ENCODE results near the gene FAM163B.

FAM163B gene

GRCh38 chr9:133615186-133615585 lies 6.0 kb upstream of the FAM163B start:
- no peak for DNase-seq

- no peak for DNase-seq
These were observed 5.5 kb upstream of the FAM163B start for GRCh38 chr9:133614678-133615077.

DNA sequence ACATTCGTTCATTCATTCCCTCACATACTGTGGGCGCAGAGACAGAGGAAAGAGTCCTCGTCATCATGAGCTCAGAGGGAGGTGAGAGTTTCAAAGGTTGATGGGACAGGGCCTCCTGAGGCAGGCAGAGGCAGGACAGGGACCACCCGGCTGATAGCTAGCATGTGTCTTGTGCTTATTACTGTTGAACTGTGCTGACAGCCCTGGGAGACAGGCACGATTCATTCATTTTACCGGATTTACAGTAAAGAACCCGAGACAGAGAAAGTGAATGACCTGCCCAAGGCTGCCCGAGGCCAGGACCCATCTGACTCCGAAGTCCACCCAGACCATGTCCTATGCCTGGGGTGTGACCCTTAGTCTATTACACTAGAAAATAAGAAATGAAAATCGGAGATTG lies 4.9 kb upstream of the FAM163B start:
- DNase-seq = no peak

- no peak for DNase-seq
These were observed 4.2 kb upstream of the FAM163B start for GRCh38 chr9:133613432-133613831.

DNA sequence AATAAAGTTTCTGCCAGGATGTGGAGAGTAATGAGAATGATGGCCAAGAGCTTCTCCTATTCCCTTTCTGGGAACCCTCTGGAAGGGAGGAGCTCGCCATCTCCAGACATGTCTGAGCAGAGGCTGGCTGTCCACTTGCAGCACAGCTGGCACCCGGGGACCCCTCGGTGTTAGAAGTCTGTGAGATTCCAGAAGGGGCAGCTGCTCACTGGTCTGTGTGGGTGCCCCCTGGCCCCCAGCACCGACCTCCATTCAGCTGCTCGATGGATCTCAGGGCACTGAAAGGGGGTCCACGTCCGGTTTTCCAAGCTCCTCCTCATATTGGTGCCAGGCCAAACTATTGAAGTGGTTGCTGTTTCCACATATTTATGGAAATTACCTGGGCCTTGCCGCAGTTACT lies 3.6 kb upstream of the FAM163B start:
- DNase-seq = no peak

GRCh38 chr9:133612051-133612450 lies 2.9 kb upstream of the FAM163B start:
- DNase-seq = no peak

- DNase-seq = peak; percentile 5
These were observed 1.7 kb upstream of the FAM163B start for GRCh38 chr9:133610845-133611244.

DNA sequence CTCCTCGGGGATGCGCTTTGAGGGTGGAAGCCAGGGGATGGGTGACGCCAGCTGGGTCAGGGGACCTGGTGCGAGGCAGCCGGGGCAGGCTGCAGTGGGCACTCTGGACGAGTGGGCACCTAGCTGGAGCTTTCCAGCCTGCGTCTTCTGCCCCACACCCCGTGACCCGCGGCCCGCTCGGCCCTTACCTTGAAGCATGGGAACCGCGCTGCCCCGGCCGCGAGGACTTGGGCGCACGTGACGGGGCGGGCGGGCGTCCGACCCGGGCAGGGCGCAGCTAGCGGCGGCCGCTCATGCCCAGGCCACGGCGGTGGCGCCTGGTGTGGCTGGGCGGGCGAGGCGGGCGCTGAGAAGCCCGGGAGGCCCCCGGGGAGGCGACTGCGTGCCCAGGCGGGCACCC lies 300 bp downstream of the FAM163B start:
- no peak for DNase-seq

DNA sequence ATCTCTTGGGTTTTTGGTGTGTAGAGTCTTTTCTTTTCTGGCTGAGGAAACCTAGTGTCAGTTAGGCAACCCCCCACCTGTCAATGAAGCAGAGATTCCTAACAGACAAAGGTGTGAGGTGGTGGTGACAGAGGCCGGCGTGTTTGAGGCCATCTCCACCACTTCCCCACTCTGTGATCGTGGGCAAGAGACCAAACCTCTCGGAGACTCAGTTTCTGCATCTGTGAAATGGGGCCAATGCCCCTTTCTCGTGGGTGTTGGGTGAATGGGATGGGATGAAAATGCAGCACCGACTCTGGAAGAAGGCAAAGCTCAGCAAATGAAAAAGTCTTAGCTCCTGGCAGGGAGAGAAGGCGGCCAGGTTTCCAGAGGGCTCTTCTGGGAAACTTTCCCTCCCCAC lies 807 bp downstream of the FAM163B start:
- DNase-seq = no peak

- DNase-seq = no peak
These were observed 1.2 kb downstream of the FAM163B start for GRCh38 chr9:133607976-133608375.

- DNase-seq = no peak
These were observed 1.8 kb downstream of the FAM163B start for GRCh38 chr9:133607381-133607780.

DNA sequence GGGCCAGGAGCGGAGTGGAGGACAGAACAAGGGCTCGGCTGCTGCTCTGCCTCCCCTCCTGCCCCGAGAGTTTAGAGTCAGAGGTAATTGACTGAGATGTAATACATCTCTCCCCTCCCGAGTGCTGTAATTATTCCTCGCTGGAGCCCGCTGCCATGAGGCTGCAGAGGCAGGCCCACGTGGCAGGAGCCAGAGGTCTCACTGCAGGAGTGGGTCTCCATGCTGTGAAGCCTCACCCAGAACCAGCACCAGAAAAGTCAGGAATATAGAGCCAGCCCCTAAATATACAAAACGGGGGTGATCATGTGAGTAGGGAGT lies 2.5 kb downstream of the FAM163B start:
- DNase-seq = no peak

GRCh38 chr9:133605856-133606707 lies 3.1 kb downstream of the FAM163B start:
- DNase-seq = no peak

DNA sequence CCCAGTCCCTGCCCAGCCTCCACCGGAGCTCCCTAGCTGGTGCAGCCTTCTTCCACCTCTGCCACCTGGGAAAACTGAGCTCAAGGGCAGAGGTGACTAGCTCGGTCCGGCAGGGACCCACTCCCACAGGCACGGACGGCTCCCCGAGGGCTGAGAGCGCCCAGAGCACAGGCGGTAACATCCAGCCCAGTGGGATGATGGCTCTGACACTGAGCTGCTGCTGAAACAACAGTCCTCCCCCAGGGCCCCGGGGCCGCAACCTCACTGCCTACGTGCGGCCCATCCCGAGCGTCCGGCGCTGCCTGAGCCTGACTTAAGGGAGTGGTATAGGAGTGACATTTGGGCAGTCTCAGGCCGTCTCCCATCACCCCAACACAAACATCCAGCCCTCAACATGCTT lies 3.7 kb downstream of the FAM163B start:
- DNase-seq = no peak

DNA sequence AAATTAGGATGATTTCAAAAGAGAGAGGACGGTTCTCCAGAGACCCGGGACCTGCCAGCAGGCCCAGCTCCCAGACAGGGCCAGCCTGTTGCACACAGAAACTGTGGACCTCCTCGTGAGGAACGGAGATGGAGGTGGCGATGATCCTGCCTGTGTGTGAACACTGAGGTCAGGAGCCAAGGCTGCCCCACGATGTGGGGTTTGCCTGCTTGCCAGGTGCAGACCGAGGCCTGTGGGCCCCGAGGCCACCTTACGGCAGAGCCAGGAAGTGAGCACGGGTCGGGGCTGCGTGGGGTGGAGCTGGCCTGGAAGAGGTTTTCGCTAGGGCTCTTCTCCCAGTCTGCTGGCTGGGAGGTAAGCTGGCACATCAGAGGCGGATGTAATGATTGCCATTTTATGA lies 4.3 kb downstream of the FAM163B start:
- no peak for DNase-seq

DNA sequence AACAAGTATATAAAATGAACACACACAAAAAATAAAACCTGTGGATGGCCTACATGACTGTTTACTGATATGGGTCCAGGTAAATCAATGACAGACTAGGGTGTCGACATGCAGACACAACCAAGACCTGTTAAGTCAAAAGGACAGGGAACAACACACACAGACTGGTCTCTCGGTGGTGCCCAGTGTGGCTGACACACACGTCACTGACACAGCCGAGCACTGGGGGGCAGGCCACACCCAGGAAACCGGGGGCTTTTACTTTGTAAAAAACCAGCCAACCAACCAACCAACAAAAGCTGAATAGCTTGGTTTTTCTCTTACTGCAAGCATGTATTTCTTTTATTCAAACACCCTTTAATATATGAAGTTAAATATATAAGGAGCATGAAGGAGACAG lies 5.0 kb downstream of the FAM163B start:
- DNase-seq = no peak

GRCh38 chr9:133603135-133603927 lies 5.9 kb downstream of the FAM163B start:
- no peak for DNase-seq

DNA sequence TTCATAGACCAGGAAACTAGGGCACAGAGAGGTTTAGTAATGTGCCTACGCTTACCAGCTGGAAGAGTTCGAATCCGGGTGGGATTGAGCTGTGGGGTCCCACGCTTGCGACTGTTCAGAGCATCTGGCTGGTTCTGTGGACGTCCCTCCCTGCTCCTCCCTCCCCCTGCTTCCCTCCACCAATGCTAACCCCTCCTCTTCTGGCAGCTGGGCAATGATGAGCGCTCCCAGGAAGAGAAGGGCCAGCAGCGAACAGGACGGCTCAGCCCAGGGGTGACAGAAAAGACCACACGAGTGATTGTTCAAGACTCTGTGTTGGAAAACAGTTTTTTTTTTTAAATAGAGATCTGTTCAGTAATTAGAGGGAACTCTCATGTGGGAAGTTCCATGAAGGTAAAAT lies 6.9 kb downstream of the FAM163B start:
- no peak for DNase-seq

- DNase-seq = no peak
These were observed 7.4 kb downstream of the FAM163B start for GRCh38 chr9:133601746-133602145.

DNA sequence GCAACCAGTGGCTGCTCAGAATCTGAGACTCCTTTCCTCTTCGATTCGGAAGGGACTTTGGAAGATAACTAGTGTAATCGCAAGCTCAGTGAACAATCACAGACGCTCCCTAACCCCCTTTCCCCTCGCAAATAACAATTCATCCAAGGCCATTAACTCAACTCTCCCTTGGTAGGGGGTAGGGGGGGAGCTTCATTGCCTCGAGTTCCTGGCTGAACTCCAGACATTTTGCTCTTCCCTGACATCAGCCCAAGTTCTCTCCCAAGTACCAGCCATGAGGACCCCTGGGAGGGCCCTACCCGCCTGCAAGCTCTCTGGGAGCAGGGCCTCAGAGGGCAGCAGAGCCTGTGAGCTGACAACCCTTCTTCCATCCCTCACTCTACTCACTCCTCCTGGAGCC lies 8.4 kb downstream of the FAM163B start:
- DNase-seq = no peak

DNA sequence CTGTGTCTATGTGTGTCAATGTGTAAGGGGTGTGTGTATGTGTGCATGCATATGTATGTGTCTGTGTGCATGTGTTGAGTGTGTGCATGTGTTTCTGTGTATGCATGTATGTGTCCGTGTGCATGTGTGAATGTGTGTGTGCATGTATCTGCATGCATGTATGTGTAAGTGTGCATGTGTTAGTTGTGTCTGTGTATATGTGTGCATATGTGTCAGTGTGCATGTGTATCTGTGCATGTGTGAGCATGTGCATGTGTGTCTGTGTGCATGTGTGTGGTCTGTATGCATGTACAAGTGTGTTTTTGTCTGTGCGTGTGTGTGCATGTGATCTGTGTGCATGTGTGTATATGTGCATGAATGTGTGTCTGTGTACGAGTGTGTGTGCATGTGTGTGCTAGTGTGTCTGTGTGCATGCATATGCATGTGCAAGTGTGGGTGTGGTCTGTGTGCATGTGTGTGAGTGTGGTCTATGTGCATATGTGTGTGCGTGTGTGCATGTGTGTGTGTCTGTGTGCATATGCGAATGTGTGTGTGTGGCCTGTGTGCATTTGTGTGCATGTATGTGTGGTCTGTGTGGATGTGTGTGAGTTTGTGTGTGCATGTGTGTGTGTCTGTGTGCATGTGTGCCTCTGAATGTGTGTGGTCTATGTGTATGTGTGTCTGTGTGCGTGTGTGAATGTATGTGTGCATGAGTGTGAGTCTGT lies 9.6 kb downstream of the FAM163B start:
- DNase-seq = no peak

- DNase-seq = no peak
These were observed 10.2 kb downstream of the FAM163B start for GRCh38 chr9:133598978-133599377.

DNA sequence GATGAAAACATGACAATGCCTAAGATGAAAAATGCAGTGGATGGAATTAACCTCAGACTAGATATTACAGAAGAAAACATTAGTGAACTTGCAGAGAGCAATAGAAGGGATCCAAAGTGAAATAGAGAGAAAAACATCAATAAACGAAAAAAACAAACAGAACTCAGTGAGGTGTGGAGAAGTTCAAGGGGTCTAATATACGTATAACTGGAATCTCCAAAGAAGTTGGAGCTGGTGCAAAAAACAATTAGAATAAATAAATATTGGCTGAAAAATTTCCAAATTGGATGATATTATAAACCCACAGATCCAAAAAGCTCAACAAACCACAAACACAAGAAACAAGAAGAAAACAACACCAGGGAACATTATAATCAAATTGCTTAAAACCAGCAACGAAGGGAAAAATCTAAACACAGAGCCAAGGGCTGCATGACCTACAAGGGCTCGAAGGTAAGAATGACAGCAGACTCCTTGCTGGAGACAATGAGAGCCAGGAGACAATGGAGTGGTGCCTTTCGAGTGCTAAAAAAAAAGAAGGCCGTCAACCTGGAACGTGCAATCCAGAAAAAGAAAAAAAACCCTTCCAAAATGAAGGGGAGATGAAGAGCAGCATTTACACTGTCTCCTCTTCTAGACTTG lies 11.8 kb downstream of the FAM163B start:
- DNase-seq = no peak
